Measurements from ENCODE around the gene NKAIN2. TPM values are rescaled to one million over a fixed set of nuclear protein-coding genes. Genes with fewer than 3 reads are reported as not detected.

NKAIN2 gene
- total RNA-seq, 1 experiment from 2014 or later = not detected

DNA sequence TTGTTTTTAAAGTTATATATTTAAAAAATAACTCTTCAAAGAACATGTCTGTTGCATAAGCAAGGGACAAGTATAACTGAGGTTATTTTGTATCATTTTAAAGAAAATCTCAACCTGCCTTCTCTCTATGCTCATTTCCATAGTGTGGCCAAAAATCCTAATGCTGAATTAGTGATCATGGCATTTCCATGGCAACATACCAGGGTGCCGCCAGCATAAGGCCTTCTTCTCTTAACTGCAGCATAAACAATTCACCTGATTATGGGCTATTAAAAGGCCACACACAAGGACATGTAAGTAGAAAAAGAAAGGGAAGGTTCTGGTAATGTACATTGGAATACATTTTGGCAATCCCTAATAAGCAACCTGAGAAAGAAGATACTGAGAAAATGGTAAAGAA lies 1063.5 kb downstream of the NKAIN2 start:
- H3K4me2 ChIP-seq (ENCODE audit: low read length) = no peak overlapping the region
- intact Hi-C loops (cut with micrococcal nuclease) = loop anchor here (5.0 kb wide), 1 partner anchor 885 kb away; no protein-coding TSS in a partner anchor
- ChIA-PET POLR2A (no interaction called here), RAD21 (ENCODE audit: low non-redundant PET in 1 of 2, low total read pairs in 2 of 2, uncharacterized antibody in 2 of 2, unreplicated experiment in 2 of 2) (no interaction called here), CTCF (no interaction called here)
- 0 out of 2 replicates have a peak, but pooled peaks cover 7% of the 10 kb centered on the region for H3K27me3 ChIP-seq (ENCODE audit: insufficient read depth, low read length)
- H3K36me3 ChIP-seq (ENCODE audit: control insufficient read depth in 1 of 2, insufficient read depth in 2 of 2, low read length in 2 of 2) = no peaks in the 10 kb centered on the region
- no peaks in the 10 kb centered on the region for H3K4me1 ChIP-seq (ENCODE audit: control insufficient read depth in 1 of 2, insufficient read depth in 2 of 2, low read length in 2 of 2)
- no TSS peak for BruUV-seq (replicated peaks)
- DNase-seq (ENCODE audit: low read depth, low spot score) (no peak), ATAC-seq (no peak)
- H3K4me3 ChIP-seq (replicated peaks in 1 of 2; ENCODE audit: low read depth in 1 of 2, low read length in 2 of 2) = no peak overlapping the region
- no peaks in the 10 kb centered on the region; the same call in 1 of the 2 replicates for H3K9me2 ChIP-seq (ENCODE audit: insufficient read depth)
- H3K27ac ChIP-seq (ENCODE audit: low read depth, low read length) = no peak overlapping the region
- no peaks in the 10 kb centered on the region for H4K20me1 ChIP-seq (ENCODE audit: insufficient read depth)
- no peak overlapping the region for H2AFZ ChIP-seq (ENCODE audit: low read depth, low read length, poor library complexity, severe bottlenecking)
- H3K9ac ChIP-seq (ENCODE audit: low read length) = no peak overlapping the region
- no peaks in the 10 kb centered on the region for H3K9me3 ChIP-seq (ENCODE audit: control insufficient read depth in 1 of 2, insufficient read depth in 1 of 2, low read depth in 1 of 2, low read length in 2 of 2)
- no peaks in the 10 kb centered on the region for H3K79me2 ChIP-seq (ENCODE audit: insufficient read depth, low read length)
- TF ChIP-seq, protein P1, sequence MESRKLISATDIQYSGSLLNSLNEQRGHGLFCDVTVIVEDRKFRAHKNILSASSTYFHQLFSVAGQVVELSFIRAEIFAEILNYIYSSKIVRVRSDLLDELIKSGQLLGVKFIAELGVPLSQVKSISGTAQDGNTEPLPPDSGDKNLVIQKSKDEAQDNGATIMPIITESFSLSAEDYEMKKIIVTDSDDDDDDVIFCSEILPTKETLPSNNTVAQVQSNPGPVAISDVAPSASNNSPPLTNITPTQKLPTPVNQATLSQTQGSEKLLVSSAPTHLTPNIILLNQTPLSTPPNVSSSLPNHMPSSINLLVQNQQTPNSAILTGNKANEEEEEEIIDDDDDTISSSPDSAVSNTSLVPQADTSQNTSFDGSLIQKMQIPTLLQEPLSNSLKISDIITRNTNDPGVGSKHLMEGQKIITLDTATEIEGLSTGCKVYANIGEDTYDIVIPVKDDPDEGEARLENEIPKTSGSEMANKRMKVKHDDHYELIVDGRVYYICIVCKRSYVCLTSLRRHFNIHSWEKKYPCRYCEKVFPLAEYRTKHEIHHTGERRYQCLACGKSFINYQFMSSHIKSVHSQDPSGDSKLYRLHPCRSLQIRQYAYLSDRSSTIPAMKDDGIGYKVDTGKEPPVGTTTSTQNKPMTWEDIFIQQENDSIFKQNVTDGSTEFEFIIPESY (IDR thresholded peaks at IDR 0.05; ENCODE audit: extremely low read depth, insufficient replicate concordance, low read length) = no peak
- TF ChIP-seq SP1 (IDR thresholded peaks at IDR 0.05; ENCODE audit: low read depth) (no peak), SIN3A (IDR thresholded peaks at IDR 0.05; ENCODE audit: low read depth) (no peak), EZH2phosphoT487 (IDR thresholded peaks at IDR 0.05; ENCODE audit: borderline replicate concordance) (no peak), EGR1 (IDR thresholded peaks at IDR 0.05; ENCODE audit: low read depth) (no peak), EZH2 (IDR thresholded peaks at IDR 0.05) (no peak)
- TF ChIP-seq, protein P2, sequence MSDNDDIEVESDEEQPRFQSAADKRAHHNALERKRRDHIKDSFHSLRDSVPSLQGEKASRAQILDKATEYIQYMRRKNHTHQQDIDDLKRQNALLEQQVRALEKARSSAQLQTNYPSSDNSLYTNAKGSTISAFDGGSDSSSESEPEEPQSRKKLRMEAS (IDR thresholded peaks at IDR 0.05) = no peak

DNA sequence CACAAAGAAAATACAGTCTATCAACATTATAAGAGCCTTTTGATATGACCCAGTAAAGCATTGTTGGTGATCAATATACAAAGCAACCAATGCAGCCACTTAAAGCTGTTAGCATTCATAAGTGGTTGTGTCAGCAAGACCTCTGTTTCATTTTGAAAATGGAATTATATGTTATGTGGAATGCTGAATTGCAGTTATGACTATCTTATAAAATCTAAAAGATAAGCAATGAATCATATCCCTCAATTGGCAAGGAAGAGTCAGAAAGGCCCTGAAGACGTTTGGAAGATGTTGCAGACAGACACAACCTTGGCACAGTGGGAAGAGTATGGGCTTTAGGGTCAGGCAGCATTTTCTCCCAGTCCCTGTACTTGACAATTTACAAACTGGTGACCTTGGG lies 1064.8 kb downstream of the NKAIN2 start:
- no peaks in the 10 kb centered on the region for H3K4me1 ChIP-seq (ENCODE audit: control insufficient read depth in 1 of 2, insufficient read depth in 2 of 2, low read length in 2 of 2)
- H3K9ac ChIP-seq (ENCODE audit: low read length) = no peak overlapping the region
- no peaks in the 10 kb centered on the region for H3K9me3 ChIP-seq (ENCODE audit: control insufficient read depth in 1 of 2, insufficient read depth in 1 of 2, low read depth in 1 of 2, low read length in 2 of 2)
- no peaks in the 10 kb centered on the region for H3K79me2 ChIP-seq (ENCODE audit: insufficient read depth, low read length)
- ATAC-seq (no peak), DNase-seq (ENCODE audit: low read depth, low spot score) (no peak)
- H4K20me1 ChIP-seq (ENCODE audit: insufficient read depth) = no peaks in the 10 kb centered on the region
- TF ChIP-seq SRF (IDR thresholded peaks at IDR 0.05; ENCODE audit: low read depth) (no peak), EZH2phosphoT487 (IDR thresholded peaks at IDR 0.05; ENCODE audit: borderline replicate concordance) (no peak), CBX3 (IDR thresholded peaks at IDR 0.05; ENCODE audit: low read depth) (no peak), JUND (IDR thresholded peaks at IDR 0.05) (no peak)
- RAD21 ChIA-PET (ENCODE audit: low non-redundant PET in 1 of 2, low total read pairs in 2 of 2, uncharacterized antibody in 2 of 2, unreplicated experiment in 2 of 2) = no interaction called here
- H3K27ac ChIP-seq (ENCODE audit: low read depth, low read length) = no peak overlapping the region
- no peak overlapping the region for H3K4me2 ChIP-seq (ENCODE audit: low read length)
- no peak overlapping the region for H3K4me3 ChIP-seq (replicated peaks in 1 of 2; ENCODE audit: low read depth in 1 of 2, low read length in 2 of 2)
- H2AFZ ChIP-seq (ENCODE audit: low read depth, low read length, poor library complexity, severe bottlenecking) = no peak overlapping the region
- BruUV-seq (replicated peaks) = no TSS peak
- 0 out of 2 replicates have a peak, but pooled peaks cover 7% of the 10 kb centered on the region for H3K27me3 ChIP-seq (ENCODE audit: insufficient read depth, low read length)
- POLR2A ChIA-PET = no interaction called here
- H3K9me2 ChIP-seq (ENCODE audit: insufficient read depth) = no peaks in the 10 kb centered on the region; the same call in 1 of the 2 replicates
- CTCF ChIA-PET = interaction anchor here (3.3 kb wide), 1 partner anchor 245 kb away, joined by 60 read pairs; no protein-coding TSS in a partner anchor
- intact Hi-C loops (cut with micrococcal nuclease) = loop anchor here (5.0 kb wide), 1 partner anchor 884 kb away; no protein-coding TSS in a partner anchor
- H3K36me3 ChIP-seq (ENCODE audit: control insufficient read depth in 1 of 2, insufficient read depth in 2 of 2, low read length in 2 of 2) = no peaks in the 10 kb centered on the region
